ENCODE data around the gene BPIFB6.

DNA sequence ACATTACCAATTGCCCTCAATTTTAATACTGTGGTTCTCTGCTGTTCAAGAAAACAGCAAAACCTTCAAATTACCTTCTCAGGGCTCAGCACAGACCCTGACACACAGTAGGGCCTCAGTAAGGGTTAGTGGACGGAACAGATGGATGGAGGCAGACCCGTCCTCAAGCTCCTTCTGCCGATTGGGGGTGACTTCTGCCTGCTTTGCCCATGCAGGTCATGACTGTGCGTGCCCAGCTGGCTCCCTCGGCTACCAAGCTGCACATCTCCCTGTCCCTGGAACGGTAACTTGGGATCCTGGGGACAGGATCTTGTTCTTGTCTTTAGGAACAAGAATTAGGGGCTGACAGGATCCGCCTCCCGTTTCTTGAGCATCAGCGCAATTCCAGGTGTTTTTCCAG lies 38.2 kb downstream of the BPIFB6 start:
- TF ChIP-seq CTCF (IDR thresholded peaks at IDR 0.05) (no peak), EP300 (IDR thresholded peaks at IDR 0.05) (no peak)
